Liver (tissue), 3 donors: Measurements from ENCODE around the gene SLC25A21.

Experiments used
- JUND ChIP-seq, 2 donors: IDR thresholded peaks; 2 replicates each; pipeline ENCODE4 v1.6.1; 2016; ENCODE audit warnings: antibody characterized with exemption in 2 of 2
- TAF1 ChIP-seq: conservative IDR thresholded peaks from 2 replicates; pipeline ENCODE4 v1.6.1; 2016; ENCODE audit warnings: antibody characterized with exemption, mild to moderate bottlenecking
- TF ChIP-seq, protein P1 (sequence below): IDR thresholded peaks from 2 replicates; pipeline ENCODE4 v1.6.1; 2016; ENCODE audit warnings: antibody characterized with exemption
- TF ChIP-seq, protein P2 (sequence below): fragments of 150-350 bp; IDR thresholded peaks from 2 replicates; pipeline ENCODE4 v1.5.1; 2017; ENCODE audit warnings: improper control_type of control experiment, low read depth, low read length; ENCODE audit not compliant: missing input control
- donor health status: healthy.
- donor health status: healthy.

DNA sequence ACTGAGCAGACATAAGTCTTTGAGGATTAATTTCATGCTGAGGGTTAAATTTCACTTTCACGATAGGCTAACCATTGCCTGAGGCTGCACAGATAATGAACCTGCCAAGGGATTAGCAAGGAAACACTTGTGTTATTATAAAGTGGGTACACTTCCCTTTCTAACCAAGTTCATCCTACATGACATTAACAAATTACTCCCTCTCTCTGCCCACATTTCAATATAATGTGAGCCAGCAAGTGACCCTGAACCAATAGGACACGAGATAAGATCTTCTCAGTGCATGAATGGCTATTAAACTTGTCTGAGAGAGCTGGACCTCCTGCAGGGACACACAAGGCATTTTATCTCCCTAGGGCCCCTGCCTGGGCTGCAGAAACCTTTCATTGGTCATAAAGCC is 337.3 kb downstream of the SLC25A21 start:
- TF ChIP-seq, protein P1, sequence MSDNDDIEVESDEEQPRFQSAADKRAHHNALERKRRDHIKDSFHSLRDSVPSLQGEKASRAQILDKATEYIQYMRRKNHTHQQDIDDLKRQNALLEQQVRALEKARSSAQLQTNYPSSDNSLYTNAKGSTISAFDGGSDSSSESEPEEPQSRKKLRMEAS, result no peak
- TF ChIP-seq, protein P2, sequence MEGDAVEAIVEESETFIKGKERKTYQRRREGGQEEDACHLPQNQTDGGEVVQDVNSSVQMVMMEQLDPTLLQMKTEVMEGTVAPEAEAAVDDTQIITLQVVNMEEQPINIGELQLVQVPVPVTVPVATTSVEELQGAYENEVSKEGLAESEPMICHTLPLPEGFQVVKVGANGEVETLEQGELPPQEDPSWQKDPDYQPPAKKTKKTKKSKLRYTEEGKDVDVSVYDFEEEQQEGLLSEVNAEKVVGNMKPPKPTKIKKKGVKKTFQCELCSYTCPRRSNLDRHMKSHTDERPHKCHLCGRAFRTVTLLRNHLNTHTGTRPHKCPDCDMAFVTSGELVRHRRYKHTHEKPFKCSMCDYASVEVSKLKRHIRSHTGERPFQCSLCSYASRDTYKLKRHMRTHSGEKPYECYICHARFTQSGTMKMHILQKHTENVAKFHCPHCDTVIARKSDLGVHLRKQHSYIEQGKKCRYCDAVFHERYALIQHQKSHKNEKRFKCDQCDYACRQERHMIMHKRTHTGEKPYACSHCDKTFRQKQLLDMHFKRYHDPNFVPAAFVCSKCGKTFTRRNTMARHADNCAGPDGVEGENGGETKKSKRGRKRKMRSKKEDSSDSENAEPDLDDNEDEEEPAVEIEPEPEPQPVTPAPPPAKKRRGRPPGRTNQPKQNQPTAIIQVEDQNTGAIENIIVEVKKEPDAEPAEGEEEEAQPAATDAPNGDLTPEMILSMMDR, result no peak
- TF ChIP-seq TAF1 (no peak), JUND (IDR thresholded peaks at IDR 0.05) (no peak)
